GM12878 (cell line): ENCODE data around the gene ADAMTSL2. TPM values are rescaled to one million over a fixed set of nuclear protein-coding genes. Genes with fewer than 3 reads are reported as not detected.

Experiments used
- ATAC-seq: fragments of 200-7000 bp; cut with Tn5 transposase; 3 replicates; pipeline ENCODE4 v1.9.1; 2020; ENCODE audit warnings: mild to moderate bottlenecking, moderate library complexity
- BruUV-seq: library from RNA; stranded (reverse); fragments of 400-500 nt; replicated peaks from 2 replicates; lab custom pipeline; 2021; lab: Mats Ljungman, UMichigan
- CTCF ChIA-PET: fragments of 300-600 bp; sonication (Branson Sonifier 250); formaldehyde crosslinking; extraction: SDS; loops from one replicate; lab custom pipeline; 2021; ENCODE audit warnings: inconsistent platforms; lab: Yijun Ruan, JAX
- POLR2A ChIA-PET: fragments of 350-600 bp; formaldehyde crosslinking; extraction: SDS; loops from one replicate; lab custom pipeline; 2021; ENCODE audit warnings: inconsistent platforms; lab: Charles Lee
- RAD21 ChIA-PET: fragments of 300-600 bp; sonication (Branson Sonifier 250); formaldehyde crosslinking; loops from one replicate; lab custom pipeline; 2023; ENCODE audit warnings: antibody characterized with exemption; ENCODE audit not compliant: unreplicated experiment; lab: Charles Lee
- SMC1A ChIA-PET: fragments of 300-600 bp; sonication (Branson Sonifier 250); formaldehyde crosslinking; loops from one replicate; lab custom pipeline; 2023; ENCODE audit not compliant: unreplicated experiment, uncharacterized antibody; lab: Charles Lee
- DNase-seq: peaks from one replicate; pipeline ENCODE4 v3.0.0-alpha.2; 2011; ENCODE audit warnings: low read depth, low spot score
- FAIRE-seq: peaks from 3 replicates; lab custom pipeline; 2011; peaks lifted over from hg19 to GRCh38; lab: Jason Lieb, UNC
- H2AFZ ChIP-seq: 2 replicates; pipeline ENCODE4 v1.6.0; 2011; ENCODE audit warnings: low read depth, low read length, control low read depth; ENCODE audit not compliant: control insufficient read depth
- H3K27ac ChIP-seq: 2 replicates; pipeline ENCODE4 v1.5.1; 2011; ENCODE audit warnings: control low read depth; ENCODE audit not compliant: control insufficient read depth, insufficient read depth
- H3K27me3 ChIP-seq, 2 experiments: replicated peaks in 1 of 2; 2 replicates each; pipeline versions ENCODE4 v1.6.0 to v1.6.1; 2011; ENCODE audit warnings: low read length in 1 of 2; ENCODE audit not compliant: control insufficient read depth in 2 of 2, insufficient read depth in 2 of 2
- H3K36me3 ChIP-seq, 2 experiments: 2 replicates each; pipeline ENCODE4 v1.5.1; 2011; ENCODE audit warnings: low read length in 1 of 2; ENCODE audit not compliant: control insufficient read depth in 2 of 2, insufficient read depth in 2 of 2
- H3K4me1 ChIP-seq: 2 replicates; pipeline ENCODE4 v1.6.1; 2011; ENCODE audit warnings: mild to moderate bottlenecking, low read length, moderate library complexity, mixed read lengths; ENCODE audit not compliant: control insufficient read depth, insufficient read depth
- H3K4me2 ChIP-seq: 2 replicates; pipeline ENCODE4 v1.6.0; 2011; ENCODE audit warnings: control low read depth; ENCODE audit not compliant: control insufficient read depth, insufficient read depth
- H3K4me3 ChIP-seq: fragments of 200-600 bp; sonication (generic); 2 replicates; pipeline ENCODE4 v1.5.1; 2016
- H3K79me2 ChIP-seq: 2 replicates; pipeline ENCODE4 v1.6.0; 2011; ENCODE audit warnings: low read length; ENCODE audit not compliant: control insufficient read depth, insufficient read depth
- H3K9ac ChIP-seq: 2 replicates; pipeline ENCODE4 v1.8.0; 2011; ENCODE audit warnings: low read length, control low read depth, mixed read lengths; ENCODE audit not compliant: control insufficient read depth, insufficient read depth
- H3K9me3 ChIP-seq: replicated peaks from 3 replicates; pipeline ENCODE4 v1.5.1; 2011; ENCODE audit warnings: mild to moderate bottlenecking, low read length; ENCODE audit not compliant: control insufficient read depth, insufficient read depth
- H4K20me1 ChIP-seq: 2 replicates; pipeline ENCODE4 v1.6.0; 2011; ENCODE audit not compliant: control insufficient read depth, insufficient read depth
- BCL11A ChIP-seq: IDR thresholded peaks from 2 replicates; pipeline ENCODE4 v1.6.1; 2011; ENCODE audit warnings: low read depth, low read length
- EGR1 ChIP-seq, 2 experiments: IDR thresholded peaks; 1 replicate in 1 of 2; 2 replicates in 1 of 2; pipeline ENCODE4 v1.6.1; 2011 to 2012; ENCODE audit warnings: low read depth in 2 of 2, low read length in 2 of 2, borderline replicate concordance in 1 of 2, mild to moderate bottlenecking in 1 of 2, moderate library complexity in 1 of 2
- ELK1 ChIP-seq: IDR thresholded peaks from 2 replicates; pipeline ENCODE4 v1.6.1; 2012; ENCODE audit warnings: low read depth, low read length, improper control_type of control experiment
- MXI1 ChIP-seq: fragments of 150-350 bp; IDR thresholded peaks from 2 replicates; pipeline ENCODE4 v1.6.1; 2011; ENCODE audit warnings: low read depth, mild to moderate bottlenecking, inconsistent platforms, low read length, improper control_type of control experiment
- NFYA ChIP-seq: IDR thresholded peaks from 2 replicates; pipeline ENCODE4 v1.6.1; 2011; ENCODE audit warnings: low read depth, mild to moderate bottlenecking, low read length, improper control_type of control experiment, borderline replicate concordance
- NR2C1 ChIP-seq: fragments of 450-650 bp; IDR thresholded peaks from 2 replicates; pipeline ENCODE4 v1.6.1; 2017; ENCODE audit warnings: antibody characterized with exemption, mild to moderate bottlenecking, moderate library complexity
- NRF1 ChIP-seq: conservative IDR thresholded peaks from 2 replicates; pipeline ENCODE4 v1.6.1; 2011; ENCODE audit warnings: mild to moderate bottlenecking, low read depth, low read length, improper control_type of control experiment
- TCF7 ChIP-seq: IDR thresholded peaks from 2 replicates; pipeline ENCODE4 v1.6.1; 2014; ENCODE audit warnings: antibody characterized with exemption, borderline replicate concordance
- WGBS: methylation state at CpG from one replicate; pipeline ENCODE4 v1.1.6; 2016; ENCODE audit warnings: low lambda C conversion rate; ENCODE audit not compliant: insufficient replicate concordance, insufficient coverage; ENCODE audit errors: missing lambda C conversion rate; 5-methylcytosine and 5-hydroxymethylcytosine counted together
- in situ Hi-C: fragments of 300-500 bp; cut with MboI; formaldehyde crosslinking; loops from 9 replicates; pipeline ENCODE4 v1.14.3; 2018; ENCODE audit warnings: mixed read lengths
- intact Hi-C: fragments of 100-400 bp; cut with micrococcal nuclease; formaldehyde crosslinking; loops from one replicate; pipeline ENCODE4 v1.14.2; 2022; ENCODE audit not compliant: unreplicated experiment
- polyA plus RNA-seq, 11 experiments: library from polyadenylated mRNA; depleted of rRNA in 4 of 11; unstranded in 6 of 11; stranded (reverse) in 5 of 11; fragments of >200 nt; fragmentation: Nextera tagmentation in 4 of 11; fragmentation: Illumina TruSeq in 1 of 11; extraction: Ambion mirVana in 4 of 11; extraction: Trizol in 1 of 11; gene quantifications; 1 replicate in 1 of 11; 2 replicates in 10 of 11; pipeline versions ENCODE4 v1.2.1 to v1.2.3, GENCODE V29; 2011 to 2016; ENCODE audit warnings: inconsistent platforms in 2 of 11, missing spikeins in 2 of 11, low read depth in 1 of 11
- total RNA-seq, 4 experiments: library from RNA; depleted of rRNA in 3 of 4; stranded (reverse); fragments of >200 nt in 3 of 4; fragmentation: Illumina TruSeq in 1 of 4; extraction: Trizol in 1 of 4; gene quantifications; 2 replicates each; pipeline versions ENCODE4 v1.2.1 to v1.2.3, GENCODE V29; 2013 to 2021
- TF ChIP-seq, protein P1 (sequence below): fragments of 450-650 bp; conservative IDR thresholded peaks from 2 replicates; pipeline ENCODE4 v1.6.1; 2017; ENCODE audit warnings: mild to moderate bottlenecking, moderate library complexity
- TF ChIP-seq, protein P2 (sequence below): fragments of 450-650 bp; formaldehyde crosslinking; IDR thresholded peaks from 2 replicates; pipeline ENCODE4 v1.5.0; 2022; ENCODE audit warnings: mild to moderate bottlenecking, missing genetic modification characterization
- TF ChIP-seq, protein P3 (sequence below): fragments of 450-650 bp; IDR thresholded peaks from 2 replicates; pipeline ENCODE4 v1.6.1; 2016; ENCODE audit warnings: mild to moderate bottlenecking, moderate library complexity, borderline replicate concordance

The ADAMTSL2 gene
- total and polyA plus RNA-seq, 10 of the 15 experiments (the other 5 are each of a cell fraction or from before 2014, with no cell fraction given) = 0.07 TPM; not detected in 9

DNA sequence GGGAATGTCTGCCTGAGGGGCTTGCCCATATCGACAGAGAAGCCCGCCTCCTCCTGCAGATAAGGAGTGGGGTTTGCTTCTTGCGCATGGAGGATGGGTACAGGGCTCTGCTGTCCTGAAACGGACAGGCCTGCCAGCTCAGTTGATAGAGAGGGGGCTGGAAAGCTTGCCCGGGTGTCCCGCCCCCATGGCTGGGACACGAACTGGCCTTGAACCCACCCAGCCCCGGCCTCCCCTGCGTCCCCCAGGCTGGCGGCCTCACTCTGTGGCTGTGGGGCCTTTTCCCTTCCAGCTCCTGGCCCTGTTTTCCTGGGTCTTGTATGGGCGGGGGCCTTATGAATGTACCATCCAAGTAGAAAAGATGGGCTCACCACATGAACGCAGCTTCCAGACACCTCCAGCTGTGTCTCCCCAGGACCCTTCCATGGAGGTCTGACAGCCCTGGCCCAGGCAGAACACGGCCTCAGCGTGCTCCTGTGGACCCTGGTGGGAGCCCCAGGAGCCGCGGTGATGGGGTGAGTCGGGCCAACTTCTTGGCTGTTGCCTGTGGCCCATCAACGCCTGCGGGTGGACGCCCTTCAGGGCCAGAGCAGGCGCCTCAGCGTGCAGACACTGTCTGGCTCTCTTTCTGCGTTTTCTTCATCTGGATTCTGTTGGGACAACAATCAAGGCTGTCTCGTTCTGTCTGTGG is 39.7 kb upstream of the ADAMTSL2 start:
- no peak overlapping the region for H3K4me2 ChIP-seq
- no peak overlapping the region for H3K27ac ChIP-seq
- ChIA-PET POLR2A (no interaction called here), CTCF (interaction anchor here (1.1 to 2.1 kb wide), 4 partner anchors 8 to 313 kb away, joined by 4 to 5 read pairs (median 4); no protein-coding TSS in a partner anchor), RAD21 (no interaction called here), SMC1A (interaction anchor here (1.5 kb wide), 1 partner anchor 8 kb away, joined by 3 read pairs; no protein-coding TSS in a partner anchor)
- no TSS peak for BruUV-seq
- H3K9ac ChIP-seq = no peak overlapping the region
- no peak overlapping the region for H3K4me3 ChIP-seq
- in situ Hi-C loops (no loop called here), intact Hi-C loops (no loop called here)
- H3K9me3 ChIP-seq = no peaks in the 10 kb centered on the region
- H3K36me3 ChIP-seq = no peaks in the 10 kb centered on the region
- H3K27me3 ChIP-seq = peaks cover 0 to 1% of the 10 kb centered on the region in 2 experiments; a peak in 1 of 4 replicates
- 59% methylated on average over 22 of the region's 24 CpGs for WGBS
- H4K20me1 ChIP-seq = no peaks in the 10 kb centered on the region
- no peak overlapping the region for H2AFZ ChIP-seq
- DNase-seq = no peak
- ATAC-seq = no peak
- no peaks in the 10 kb centered on the region for H3K79me2 ChIP-seq
- no peaks in the 10 kb centered on the region for H3K4me1 ChIP-seq
- no peak for FAIRE-seq
- no peak for TF ChIP-seq EGR1 (IDR thresholded peaks at IDR 0.05; ENCODE audit: borderline replicate concordance in 1 of 2, low read depth in 2 of 2, low read length in 2 of 2)
- TF ChIP-seq, protein P1, sequence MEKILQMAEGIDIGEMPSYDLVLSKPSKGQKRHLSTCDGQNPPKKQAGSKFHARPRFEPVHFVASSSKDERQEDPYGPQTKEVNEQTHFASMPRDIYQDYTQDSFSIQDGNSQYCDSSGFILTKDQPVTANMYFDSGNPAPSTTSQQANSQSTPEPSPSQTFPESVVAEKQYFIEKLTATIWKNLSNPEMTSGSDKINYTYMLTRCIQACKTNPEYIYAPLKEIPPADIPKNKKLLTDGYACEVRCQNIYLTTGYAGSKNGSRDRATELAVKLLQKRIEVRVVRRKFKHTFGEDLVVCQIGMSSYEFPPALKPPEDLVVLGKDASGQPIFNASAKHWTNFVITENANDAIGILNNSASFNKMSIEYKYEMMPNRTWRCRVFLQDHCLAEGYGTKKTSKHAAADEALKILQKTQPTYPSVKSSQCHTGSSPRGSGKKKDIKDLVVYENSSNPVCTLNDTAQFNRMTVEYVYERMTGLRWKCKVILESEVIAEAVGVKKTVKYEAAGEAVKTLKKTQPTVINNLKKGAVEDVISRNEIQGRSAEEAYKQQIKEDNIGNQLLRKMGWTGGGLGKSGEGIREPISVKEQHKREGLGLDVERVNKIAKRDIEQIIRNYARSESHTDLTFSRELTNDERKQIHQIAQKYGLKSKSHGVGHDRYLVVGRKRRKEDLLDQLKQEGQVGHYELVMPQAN = no peak
- no peak for TF ChIP-seq BCL11A
- no peak for TF ChIP-seq TCF7
- TF ChIP-seq, protein P2, sequence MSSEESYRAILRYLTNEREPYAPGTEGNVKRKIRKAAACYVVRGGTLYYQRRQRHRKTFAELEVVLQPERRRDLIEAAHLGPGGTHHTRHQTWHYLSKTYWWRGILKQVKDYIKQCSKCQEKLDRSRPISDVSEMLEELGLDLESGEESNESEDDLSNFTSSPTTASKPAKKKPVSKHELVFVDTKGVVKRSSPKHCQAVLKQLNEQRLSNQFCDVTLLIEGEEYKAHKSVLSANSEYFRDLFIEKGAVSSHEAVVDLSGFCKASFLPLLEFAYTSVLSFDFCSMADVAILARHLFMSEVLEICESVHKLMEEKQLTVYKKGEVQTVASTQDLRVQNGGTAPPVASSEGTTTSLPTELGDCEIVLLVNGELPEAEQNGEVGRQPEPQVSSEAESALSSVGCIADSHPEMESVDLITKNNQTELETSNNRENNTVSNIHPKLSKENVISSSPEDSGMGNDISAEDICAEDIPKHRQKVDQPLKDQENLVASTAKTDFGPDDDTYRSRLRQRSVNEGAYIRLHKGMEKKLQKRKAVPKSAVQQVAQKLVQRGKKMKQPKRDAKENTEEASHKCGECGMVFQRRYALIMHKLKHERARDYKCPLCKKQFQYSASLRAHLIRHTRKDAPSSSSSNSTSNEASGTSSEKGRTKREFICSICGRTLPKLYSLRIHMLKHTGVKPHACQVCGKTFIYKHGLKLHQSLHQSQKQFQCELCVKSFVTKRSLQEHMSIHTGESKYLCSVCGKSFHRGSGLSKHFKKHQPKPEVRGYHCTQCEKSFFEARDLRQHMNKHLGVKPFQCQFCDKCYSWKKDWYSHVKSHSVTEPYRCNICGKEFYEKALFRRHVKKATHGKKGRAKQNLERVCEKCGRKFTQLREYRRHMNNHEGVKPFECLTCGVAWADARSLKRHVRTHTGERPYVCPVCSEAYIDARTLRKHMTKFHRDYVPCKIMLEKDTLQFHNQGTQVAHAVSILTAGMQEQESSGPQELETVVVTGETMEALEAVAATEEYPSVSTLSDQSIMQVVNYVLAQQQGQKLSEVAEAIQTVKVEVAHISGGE = no peak
- TF ChIP-seq NR2C1 = no peak
- TF ChIP-seq, protein P3, sequence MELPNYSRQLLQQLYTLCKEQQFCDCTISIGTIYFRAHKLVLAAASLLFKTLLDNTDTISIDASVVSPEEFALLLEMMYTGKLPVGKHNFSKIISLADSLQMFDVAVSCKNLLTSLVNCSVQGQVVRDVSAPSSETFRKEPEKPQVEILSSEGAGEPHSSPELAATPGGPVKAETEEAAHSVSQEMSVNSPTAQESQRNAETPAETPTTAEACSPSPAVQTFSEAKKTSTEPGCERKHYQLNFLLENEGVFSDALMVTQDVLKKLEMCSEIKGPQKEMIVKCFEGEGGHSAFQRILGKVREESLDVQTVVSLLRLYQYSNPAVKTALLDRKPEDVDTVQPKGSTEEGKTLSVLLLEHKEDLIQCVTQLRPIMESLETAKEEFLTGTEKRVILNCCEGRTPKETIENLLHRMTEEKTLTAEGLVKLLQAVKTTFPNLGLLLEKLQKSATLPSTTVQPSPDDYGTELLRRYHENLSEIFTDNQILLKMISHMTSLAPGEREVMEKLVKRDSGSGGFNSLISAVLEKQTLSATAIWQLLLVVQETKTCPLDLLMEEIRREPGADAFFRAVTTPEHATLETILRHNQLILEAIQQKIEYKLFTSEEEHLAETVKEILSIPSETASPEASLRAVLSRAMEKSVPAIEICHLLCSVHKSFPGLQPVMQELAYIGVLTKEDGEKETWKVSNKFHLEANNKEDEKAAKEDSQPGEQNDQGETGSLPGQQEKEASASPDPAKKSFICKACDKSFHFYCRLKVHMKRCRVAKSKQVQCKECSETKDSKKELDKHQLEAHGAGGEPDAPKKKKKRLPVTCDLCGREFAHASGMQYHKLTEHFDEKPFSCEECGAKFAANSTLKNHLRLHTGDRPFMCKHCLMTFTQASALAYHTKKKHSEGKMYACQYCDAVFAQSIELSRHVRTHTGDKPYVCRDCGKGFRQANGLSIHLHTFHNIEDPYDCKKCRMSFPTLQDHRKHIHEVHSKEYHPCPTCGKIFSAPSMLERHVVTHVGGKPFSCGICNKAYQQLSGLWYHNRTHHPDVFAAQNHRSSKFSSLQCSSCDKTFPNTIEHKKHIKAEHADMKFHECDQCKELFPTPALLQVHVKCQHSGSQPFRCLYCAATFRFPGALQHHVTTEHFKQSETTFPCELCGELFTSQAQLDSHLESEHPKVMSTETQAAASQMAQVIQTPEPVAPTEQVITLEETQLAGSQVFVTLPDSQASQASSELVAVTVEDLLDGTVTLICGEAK = no peak
- TF ChIP-seq NRF1 = no peak
- TF ChIP-seq MXI1 = no peak
- no peak for TF ChIP-seq ELK1
- TF ChIP-seq NFYA = no peak
